Cortex of kidney (tissue), 1 donor: ENCODE measurements around the gene SAMD4A.

ENCODE experiments used
- DNase-seq: peaks from one replicate; lab custom pipeline; 2025; lab: John Stamatoyannopoulos, UW

Gene SAMD4A

GRCh38 chr14:54763761-54764160 lies 196.8 kb downstream of the SAMD4A start:
- DNase-seq = no peak

GRCh38 chr14:54766276-54767138 lies 199.6 kb downstream of the SAMD4A start:
- DNase-seq = no peak

GRCh38 chr14:54767139-54767431 lies 200.2 kb downstream of the SAMD4A start:
- DNase-seq = no peak

GRCh38 chr14:54767450-54767849 lies 200.5 kb downstream of the SAMD4A start:
- no peak for DNase-seq

- no peak for DNase-seq
Observed at GRCh38 chr14:54768501-54769129, 201.7 kb downstream of the SAMD4A start.

GRCh38 chr14:54769951-54770863 lies 203.3 kb downstream of the SAMD4A start:
- no peak for DNase-seq

- DNase-seq = no peak
Observed at GRCh38 chr14:54771411-54772027, 204.6 kb downstream of the SAMD4A start.

GRCh38 chr14:54772451-54772881 lies 205.5 kb downstream of the SAMD4A start:
- no peak for DNase-seq

GRCh38 chr14:54773171-54774006 lies 206.5 kb downstream of the SAMD4A start:
- DNase-seq = no peak

GRCh38 chr14:54774824-54775223 lies 207.9 kb downstream of the SAMD4A start:
- DNase-seq = no peak

GRCh38 chr14:54775486-54776140 lies 208.7 kb downstream of the SAMD4A start:
- DNase-seq = no peak

GRCh38 chr14:54776361-54777001 lies 209.6 kb downstream of the SAMD4A start:
- DNase-seq = no peak

- no peak for DNase-seq
Observed at GRCh38 chr14:54777395-54777794, 210.5 kb downstream of the SAMD4A start.

GRCh38 chr14:54778618-54779345 lies 211.9 kb downstream of the SAMD4A start:
- DNase-seq = no peak

- DNase-seq = no peak
Observed at GRCh38 chr14:54781080-54781479, 214.2 kb downstream of the SAMD4A start.

GRCh38 chr14:54781961-54782750 lies 215.2 kb downstream of the SAMD4A start:
- DNase-seq = no peak

GRCh38 chr14:54782751-54783659 lies 216.1 kb downstream of the SAMD4A start:
- DNase-seq = no peak

GRCh38 chr14:54783660-54784015 lies 216.7 kb downstream of the SAMD4A start:
- DNase-seq = no peak
